HG03196 (cell line): ENCODE data around the gene C11orf58.

Experiments used
- ATAC-seq: cut with Tn5 transposase; IDR thresholded peaks from one replicate; pipeline ENCODE4 v1.9.1; 2021; ENCODE audit not compliant: unreplicated experiment

Gene C11orf58

GRCh38 chr11:16738193-16738946 is at the start of gene C11orf58:
Gene C11orf58 (plus strand): TSS chr11:16738647. CDS start chr11:16738779, 132 bp downstream.
- ATAC-seq = peak; percentile 99

- ATAC-seq = no peak
Observed at GRCh38 chr11:16690086-16690485, 48.4 kb upstream of the C11orf58 start.

GRCh38 chr11:16703795-16704194 is 34.7 kb upstream of the C11orf58 start:
- no peak for ATAC-seq

- ATAC-seq = no peak
Observed at GRCh38 chr11:16713594-16713993, 24.9 kb upstream of the C11orf58 start.

GRCh38 chr11:16722581-16723344 is 15.7 kb upstream of the C11orf58 start:
- ATAC-seq = no peak

- no peak for ATAC-seq
Observed at GRCh38 chr11:16727806-16728205, 10.6 kb upstream of the C11orf58 start.

- peak; percentile 7 for ATAC-seq
Observed at GRCh38 chr11:16737818-16738192, 642 bp upstream of the C11orf58 start.

- no peak for ATAC-seq
Observed at GRCh38 chr11:16738947-16739815, 734 bp downstream of the C11orf58 start.

- no peak for ATAC-seq
Observed at GRCh38 chr11:16741473-16741872, 3.0 kb downstream of the C11orf58 start.

GRCh38 chr11:16743478-16743877 is 5.0 kb downstream of the C11orf58 start:
- ATAC-seq = no peak

- no peak for ATAC-seq
Observed at GRCh38 chr11:16744128-16744725, 5.8 kb downstream of the C11orf58 start.

GRCh38 chr11:16745950-16746605 is 7.6 kb downstream of the C11orf58 start:
- no peak for ATAC-seq

GRCh38 chr11:16749092-16749491 is 10.6 kb downstream of the C11orf58 start:
- ATAC-seq = no peak

- ATAC-seq = no peak
Observed at GRCh38 chr11:16749666-16750065, 11.2 kb downstream of the C11orf58 start.

- peak; percentile 62 for ATAC-seq
Observed at GRCh38 chr11:16750417-16750816, 12.0 kb downstream of the C11orf58 start.

GRCh38 chr11:16758382-16759024 is 20.1 kb downstream of the C11orf58 start:
- ATAC-seq = no peak

- ATAC-seq = no peak
Observed at GRCh38 chr11:16759857-16760508, 21.5 kb downstream of the C11orf58 start.

GRCh38 chr11:16763746-16764145 is 25.3 kb downstream of the C11orf58 start:
- no peak for ATAC-seq

GRCh38 chr11:16764888-16765287 is 26.4 kb downstream of the C11orf58 start:
- ATAC-seq = no peak
